Body of pancreas (tissue), 4 donors: ENCODE results near the gene SAV1.

Experiments
- CTCF ChIP-seq, 7 experiments: fragments of 450-650 bp in 4 of 7; fragments of 200-600 bp in 3 of 7; sonication (generic) in 3 of 7; IDR thresholded peaks; one replicate each; pipeline ENCODE4 v1.5.1; 2016 to 2019; ENCODE audit warnings: antibody characterized with exemption in 7 of 7
- POLR2A ChIP-seq, 3 donors: fragments of 450-650 bp; IDR thresholded peaks; one replicate each; pipeline ENCODE4 v1.6.1; 2016; ENCODE audit warnings: antibody characterized with exemption in 3 of 3, mild to moderate bottlenecking in 2 of 3

GRCh38 chr14:50603565-50603964, 64.5 kb downstream of the SAV1 start:
- TF ChIP-seq CTCF (IDR thresholded peaks at IDR 0.05) (no peak), POLR2A (IDR thresholded peaks at IDR 0.05) (no peak)
